ENCODE results near the gene CSF3.

CSF3 gene

DNA sequence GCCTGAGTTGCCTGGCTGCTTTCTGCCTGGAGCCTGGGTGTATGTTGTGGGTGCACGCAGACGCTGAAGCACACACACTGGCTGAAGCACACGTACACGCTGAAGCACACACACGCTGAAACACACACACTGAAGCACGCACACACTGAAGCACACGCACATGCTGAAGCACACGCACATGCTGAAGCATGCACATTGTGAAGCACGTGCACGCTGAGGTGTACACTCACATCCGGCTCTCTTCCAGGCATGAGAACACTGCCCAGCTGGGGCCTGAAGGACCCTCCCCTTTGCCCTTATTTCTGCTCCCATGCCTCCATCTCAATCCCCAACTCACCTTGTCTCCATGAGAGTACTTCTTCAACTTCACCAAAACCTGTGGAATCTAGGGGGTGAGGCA is 16.5 kb downstream of the CSF3 start:
- H3K4me1 ChIP-seq (ENCODE audit: control insufficient read depth in 5 of 5, insufficient read depth in 5 of 5, low read length in 5 of 5) = peaks cover 0 to 11% (median 8%) of the 10 kb centered on the region in 5 donors
- H3K27ac ChIP-seq (ENCODE audit: low read depth, low read length) = no peak overlapping the region
- peaks cover 0 to 84% (median 76%) of the 10 kb centered on the region in 5 donors for H3K36me3 ChIP-seq (ENCODE audit: control insufficient read depth in 5 of 5, insufficient read depth in 5 of 5, low read length in 5 of 5)
- H3K27me3 ChIP-seq (ENCODE audit: control insufficient read depth in 5 of 5, insufficient read depth in 4 of 5, low read length in 5 of 5) = no peaks in the 10 kb centered on the region
- H3K9me3 ChIP-seq (ENCODE audit: control insufficient read depth in 5 of 5, low read length in 5 of 5) = no peaks in the 10 kb centered on the region
- no peak overlapping the region for H3K4me3 ChIP-seq (ENCODE audit: low read depth in 1 of 5, low read length in 5 of 5)
- H3K9ac ChIP-seq (ENCODE audit: low read length in 5 of 5) = no peak overlapping the region

DNA sequence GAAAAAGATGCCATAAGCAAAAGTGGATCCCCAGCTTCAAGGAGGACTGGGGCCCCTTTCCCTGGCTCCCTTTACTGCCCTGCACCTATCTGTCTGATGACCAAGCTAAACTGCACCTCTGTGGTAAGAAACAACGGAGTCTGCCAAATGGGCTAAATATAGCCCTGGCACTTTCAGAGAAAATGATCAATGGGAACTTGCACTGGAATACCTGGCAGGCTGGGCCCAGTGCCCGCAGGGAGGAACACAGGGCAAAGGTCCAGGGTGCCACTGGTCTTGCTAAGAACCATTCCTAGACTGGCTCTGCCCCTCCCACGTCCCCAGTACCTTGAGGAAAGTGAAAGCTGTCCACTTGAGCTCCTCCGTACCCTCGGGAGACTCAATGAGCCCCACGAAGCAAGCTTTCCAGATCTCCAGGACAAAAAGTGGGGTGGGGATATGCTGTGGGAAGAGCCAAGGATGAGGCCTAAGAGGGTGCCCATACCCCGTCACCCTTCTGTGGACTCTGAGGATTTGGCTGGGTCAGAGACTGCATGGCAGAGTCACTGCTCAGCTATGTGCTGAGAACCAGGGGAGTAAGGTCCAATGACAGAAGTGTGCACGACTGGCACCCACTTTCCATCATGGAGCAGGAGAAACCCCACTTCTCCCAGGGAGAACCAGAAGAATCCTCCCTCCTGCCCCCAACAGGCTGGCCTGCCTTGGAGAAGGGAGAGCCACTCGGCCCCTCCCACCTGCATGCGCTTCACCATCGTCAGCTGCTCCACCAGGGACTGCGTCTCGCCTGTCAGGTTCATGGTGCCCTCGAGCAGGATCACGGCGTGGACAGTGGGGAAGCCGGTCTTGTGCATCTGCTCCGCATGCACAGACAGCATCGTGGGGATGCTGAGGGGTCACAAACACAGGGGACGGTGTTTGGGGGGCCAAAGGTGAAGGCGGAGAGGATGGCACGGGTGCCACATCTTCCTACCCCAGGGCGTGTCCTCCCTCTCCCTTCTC is 17.4 kb downstream of the CSF3 start:
- H3K36me3 ChIP-seq (ENCODE audit: control insufficient read depth in 5 of 5, insufficient read depth in 5 of 5, low read length in 5 of 5) = peaks cover 0 to 80% (median 74%) of the 10 kb centered on the region in 5 donors
- H3K27ac ChIP-seq (ENCODE audit: low read depth, low read length) = no peak overlapping the region
- peaks cover 0 to 9% (median 5%) of the 10 kb centered on the region in 5 donors for H3K4me1 ChIP-seq (ENCODE audit: control insufficient read depth in 5 of 5, insufficient read depth in 5 of 5, low read length in 5 of 5)
- no peak overlapping the region for H3K9ac ChIP-seq (ENCODE audit: low read length in 5 of 5)
- H3K9me3 ChIP-seq (ENCODE audit: control insufficient read depth in 5 of 5, low read length in 5 of 5) = no peaks in the 10 kb centered on the region
- no peak overlapping the region for H3K4me3 ChIP-seq (ENCODE audit: low read depth in 1 of 5, low read length in 5 of 5)
- H3K27me3 ChIP-seq (ENCODE audit: control insufficient read depth in 5 of 5, insufficient read depth in 4 of 5, low read length in 5 of 5) = no peaks in the 10 kb centered on the region

DNA sequence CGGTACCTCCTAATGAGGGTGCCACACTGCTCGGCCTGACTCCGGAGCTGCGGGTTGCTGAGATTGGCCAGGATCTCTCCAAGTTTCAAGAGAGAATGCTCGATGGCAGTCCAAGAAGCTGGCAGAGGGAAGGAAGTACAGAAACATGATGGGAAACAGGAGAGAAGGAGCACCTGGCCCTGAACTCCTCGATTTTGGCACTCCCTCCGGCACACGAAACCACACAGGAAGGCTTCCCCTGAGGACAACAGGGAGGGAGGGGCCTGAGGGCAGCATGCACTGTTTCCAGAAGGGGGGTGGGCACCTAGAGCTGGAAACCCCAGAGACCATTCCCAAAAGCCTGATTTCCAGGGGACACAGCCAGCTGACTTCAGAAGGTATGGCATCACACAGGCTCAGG is 18.1 kb downstream of the CSF3 start:
- peaks cover 0 to 9% (median 5%) of the 10 kb centered on the region in 5 donors for H3K4me1 ChIP-seq (ENCODE audit: control insufficient read depth in 5 of 5, insufficient read depth in 5 of 5, low read length in 5 of 5)
- peak overlapping the region in 1 of 5 donors; percentile 20 for H3K9ac ChIP-seq (ENCODE audit: low read length in 5 of 5)
- H3K27ac ChIP-seq (ENCODE audit: low read depth, low read length) = no peak overlapping the region
- H3K9me3 ChIP-seq (ENCODE audit: control insufficient read depth in 5 of 5, low read length in 5 of 5) = no peaks in the 10 kb centered on the region
- no peaks in the 10 kb centered on the region for H3K27me3 ChIP-seq (ENCODE audit: control insufficient read depth in 5 of 5, insufficient read depth in 4 of 5, low read length in 5 of 5)
- H3K4me3 ChIP-seq (ENCODE audit: low read depth in 1 of 5, low read length in 5 of 5) = no peak overlapping the region
- H3K36me3 ChIP-seq (ENCODE audit: control insufficient read depth in 5 of 5, insufficient read depth in 5 of 5, low read length in 5 of 5) = peaks cover 0 to 75% (median 69%) of the 10 kb centered on the region in 5 donors

DNA sequence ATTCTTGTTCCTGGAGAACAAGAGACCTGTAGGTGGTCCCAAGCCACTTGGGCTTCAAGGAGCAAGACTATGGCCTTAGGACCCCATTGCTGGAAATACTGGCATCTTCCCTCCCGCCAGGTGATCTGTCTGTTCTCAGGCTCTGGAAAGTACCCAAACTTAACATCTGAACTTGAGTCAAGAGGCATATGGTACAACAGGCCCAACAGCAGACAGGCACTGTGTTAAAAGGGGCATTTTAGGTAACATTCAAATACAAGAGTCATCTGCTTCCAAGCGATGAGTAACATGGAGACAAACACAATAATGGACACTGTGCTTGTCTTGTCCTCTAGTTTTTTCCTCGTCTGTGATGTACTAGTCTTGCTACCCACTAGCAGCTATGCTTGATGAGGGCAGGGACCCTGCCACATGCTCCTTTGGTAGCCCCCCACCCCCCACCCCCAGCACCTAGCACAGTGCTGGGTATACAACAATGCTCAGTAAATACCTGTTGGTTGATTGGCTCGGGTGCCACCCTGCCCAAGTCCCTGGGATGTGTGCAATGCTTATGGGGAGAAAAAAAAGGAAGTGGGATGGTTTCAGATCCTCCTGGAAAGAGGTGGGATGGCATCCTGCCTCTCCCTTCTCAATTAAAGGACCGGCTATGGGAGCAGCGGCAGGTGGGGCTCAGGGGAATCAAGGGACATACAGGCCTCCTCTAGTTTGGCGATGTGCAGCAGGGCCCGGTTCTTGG is 19.4 kb downstream of the CSF3 start:
- peaks cover 2 to 18% (median 10%) of the 10 kb centered on the region in 5 donors for H3K4me1 ChIP-seq (ENCODE audit: control insufficient read depth in 5 of 5, insufficient read depth in 5 of 5, low read length in 5 of 5)
- H3K36me3 ChIP-seq (ENCODE audit: control insufficient read depth in 5 of 5, insufficient read depth in 5 of 5, low read length in 5 of 5) = peaks cover 0 to 62% (median 57%) of the 10 kb centered on the region in 5 donors
- no peak overlapping the region for H3K27ac ChIP-seq (ENCODE audit: low read depth, low read length)
- H3K27me3 ChIP-seq (ENCODE audit: control insufficient read depth in 5 of 5, insufficient read depth in 4 of 5, low read length in 5 of 5) = no peaks in the 10 kb centered on the region
- no peak overlapping the region for H3K4me3 ChIP-seq (ENCODE audit: low read depth in 1 of 5, low read length in 5 of 5)
- H3K9ac ChIP-seq (ENCODE audit: low read length in 5 of 5) = peak overlapping the region in 1 of 5 donors; percentile 26
- no peaks in the 10 kb centered on the region for H3K9me3 ChIP-seq (ENCODE audit: control insufficient read depth in 5 of 5, low read length in 5 of 5)

DNA sequence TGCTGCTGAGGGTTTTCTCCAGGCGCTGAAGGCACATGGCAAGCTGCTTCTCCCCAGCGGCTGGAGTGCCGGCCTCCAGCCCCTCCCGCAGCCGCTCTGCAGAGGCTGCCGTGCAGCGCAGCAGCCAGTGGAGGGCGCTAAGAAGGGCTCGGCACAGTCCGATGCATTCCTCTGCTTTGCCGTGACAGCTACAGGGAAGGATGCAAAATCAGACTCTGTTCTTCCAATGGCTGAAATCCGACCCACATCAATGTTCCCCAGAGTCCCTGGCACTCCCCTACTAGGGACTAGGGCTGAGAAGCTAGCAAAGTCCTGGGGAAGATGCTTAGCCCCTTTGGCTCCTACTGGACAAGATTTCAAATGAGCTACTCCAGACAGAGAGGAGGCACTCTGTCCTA is 19.9 kb downstream of the CSF3 start:
- Histone ChIP-seq H3K27me3 (ENCODE audit: control insufficient read depth in 5 of 5, insufficient read depth in 4 of 5, low read length in 5 of 5) (no peaks in the 10 kb centered on the region), H3K4me1 (ENCODE audit: control insufficient read depth in 5 of 5, insufficient read depth in 5 of 5, low read length in 5 of 5) (peaks cover 2 to 18% (median 10%) of the 10 kb centered on the region in 5 donors), H3K4me3 (ENCODE audit: low read depth in 1 of 5, low read length in 5 of 5) (no peak overlapping the region), H3K9ac (ENCODE audit: low read length in 5 of 5) (peak overlapping the region in 1 of 5 donors; percentile 26), H3K36me3 (ENCODE audit: control insufficient read depth in 5 of 5, insufficient read depth in 5 of 5, low read length in 5 of 5) (peaks cover 0 to 56% (median 52%) of the 10 kb centered on the region in 5 donors), H3K9me3 (ENCODE audit: control insufficient read depth in 5 of 5, low read length in 5 of 5) (no peaks in the 10 kb centered on the region), H3K27ac (ENCODE audit: low read depth, low read length) (no peak overlapping the region)

DNA sequence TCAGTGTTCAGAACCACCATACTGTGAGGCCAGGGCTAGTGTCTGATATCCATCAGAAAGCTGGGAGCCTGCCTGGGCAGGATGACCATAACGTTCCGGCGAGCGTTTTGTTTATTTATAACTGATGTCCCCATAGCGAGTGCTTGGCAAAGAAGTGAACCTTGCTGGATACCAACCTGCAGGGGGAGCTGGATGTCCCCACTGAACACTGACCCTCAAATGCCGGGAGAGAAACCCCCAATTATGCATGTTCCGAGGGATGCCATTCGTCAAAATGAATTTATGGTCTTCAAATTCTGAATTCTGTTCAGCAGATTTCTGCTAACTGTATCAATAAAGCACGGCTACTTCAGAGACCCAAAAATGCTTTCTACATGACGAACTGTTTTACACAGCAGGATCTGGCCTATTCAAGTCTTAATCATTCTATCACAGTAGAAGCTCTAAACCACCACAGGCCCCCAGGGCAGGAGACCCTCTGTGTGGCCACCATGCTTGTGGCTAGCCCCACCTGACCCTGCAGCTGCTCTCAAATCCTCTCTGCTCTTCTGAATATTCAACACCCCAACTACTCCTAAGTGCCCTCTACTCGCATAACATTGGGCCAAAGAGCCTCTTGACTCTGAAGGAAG is 23.8 kb downstream of the CSF3 start:
- peaks cover 2 to 13% (median 9%) of the 10 kb centered on the region in 5 donors for H3K4me1 ChIP-seq (ENCODE audit: control insufficient read depth in 5 of 5, insufficient read depth in 5 of 5, low read length in 5 of 5)
- H3K4me3 ChIP-seq (ENCODE audit: low read depth in 1 of 5, low read length in 5 of 5) = no peak overlapping the region
- no peaks in the 10 kb centered on the region for H3K27me3 ChIP-seq (ENCODE audit: control insufficient read depth in 5 of 5, insufficient read depth in 4 of 5, low read length in 5 of 5)
- H3K36me3 ChIP-seq (ENCODE audit: control insufficient read depth in 5 of 5, insufficient read depth in 5 of 5, low read length in 5 of 5) = peaks cover 0 to 27% (median 20%) of the 10 kb centered on the region in 5 donors
- H3K27ac ChIP-seq (ENCODE audit: low read depth, low read length) = peak overlapping the region; percentile 17
- H3K9ac ChIP-seq (ENCODE audit: low read length in 5 of 5) = no peak overlapping the region
- no peaks in the 10 kb centered on the region for H3K9me3 ChIP-seq (ENCODE audit: control insufficient read depth in 5 of 5, low read length in 5 of 5)

DNA sequence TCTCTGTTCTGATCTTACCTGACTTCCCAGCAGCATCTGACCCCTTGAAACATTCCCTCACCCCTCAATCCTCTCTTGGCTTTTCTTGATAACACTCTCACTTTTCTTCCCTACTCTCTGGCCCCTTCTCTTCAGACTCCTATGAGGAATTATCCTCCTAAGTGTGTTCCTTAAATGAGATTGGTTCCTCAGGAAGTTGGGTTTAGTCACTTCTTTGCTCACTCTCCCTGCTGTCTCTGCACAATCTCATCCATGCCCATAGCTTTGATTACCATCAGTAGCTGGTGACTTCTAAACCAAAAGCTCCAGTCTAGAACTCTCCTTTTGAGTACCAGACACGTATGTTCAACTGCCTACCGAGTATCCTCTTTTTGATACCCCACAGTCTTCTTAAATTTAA is 26.0 kb downstream of the CSF3 start:
- no peaks in the 10 kb centered on the region for H3K27me3 ChIP-seq (ENCODE audit: control insufficient read depth in 5 of 5, insufficient read depth in 4 of 5, low read length in 5 of 5)

DNA sequence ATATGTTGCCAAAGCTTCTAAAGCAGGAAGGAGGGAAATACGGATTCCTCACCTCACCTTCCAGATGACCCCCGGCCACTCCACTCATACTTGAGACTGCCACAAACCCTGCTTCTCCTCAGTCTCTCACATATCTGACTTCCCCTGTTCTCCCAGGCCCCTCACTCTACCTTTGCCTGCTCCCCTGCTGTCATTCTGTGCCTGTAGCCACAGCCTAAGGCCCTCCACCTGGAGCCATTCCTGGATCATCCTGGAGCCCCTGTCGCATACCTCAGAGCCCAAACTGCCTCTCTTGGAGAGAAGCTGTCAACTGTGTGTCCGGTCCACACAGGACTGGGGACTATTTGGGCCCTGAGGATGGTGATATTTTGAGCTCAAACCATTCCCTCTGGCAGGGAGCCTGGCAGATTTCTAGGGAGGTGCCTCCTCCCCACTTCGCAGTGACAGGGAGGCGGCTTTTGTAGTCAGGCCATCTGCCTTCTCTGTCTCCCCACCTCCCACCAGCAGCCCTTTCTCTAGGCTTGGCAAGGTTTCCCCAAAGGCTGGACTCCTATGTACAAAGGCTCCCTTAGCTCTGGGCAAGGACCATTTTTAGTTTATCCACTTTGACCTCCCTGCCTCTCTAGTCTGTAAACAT is 41.3 kb downstream of the CSF3 start:
- Histone ChIP-seq H3K36me3 (ENCODE audit: control insufficient read depth in 5 of 5, insufficient read depth in 5 of 5, low read length in 5 of 5) (peaks cover 0 to 16% (median 3%) of the 10 kb centered on the region in 5 donors), H3K4me3 (ENCODE audit: low read depth in 1 of 5, low read length in 5 of 5) (no peak overlapping the region), H3K9me3 (ENCODE audit: control insufficient read depth in 5 of 5, low read length in 5 of 5) (no peaks in the 10 kb centered on the region), H3K27me3 (ENCODE audit: control insufficient read depth in 5 of 5, insufficient read depth in 4 of 5, low read length in 5 of 5) (no peaks in the 10 kb centered on the region), H3K9ac (ENCODE audit: low read length in 5 of 5) (no peak overlapping the region), H3K27ac (ENCODE audit: low read depth, low read length) (no peak overlapping the region), H3K4me1 (ENCODE audit: control insufficient read depth in 5 of 5, insufficient read depth in 5 of 5, low read length in 5 of 5) (peaks cover 5 to 34% (median 30%) of the 10 kb centered on the region in 5 donors)

More for the DNA sequence above, 26.0 kb downstream of the CSF3 start:
- Histone ChIP-seq H3K9me3 (ENCODE audit: control insufficient read depth in 5 of 5, low read length in 5 of 5) (no peaks in the 10 kb centered on the region), H3K4me3 (ENCODE audit: low read depth in 1 of 5, low read length in 5 of 5) (no peak overlapping the region), H3K9ac (ENCODE audit: low read length in 5 of 5) (peak overlapping the region in 1 of 5 donors; percentile 23), H3K4me1 (ENCODE audit: control insufficient read depth in 5 of 5, insufficient read depth in 5 of 5, low read length in 5 of 5) (peaks cover 2 to 10% (median 7%) of the 10 kb centered on the region in 5 donors), H3K36me3 (ENCODE audit: control insufficient read depth in 5 of 5, insufficient read depth in 5 of 5, low read length in 5 of 5) (peaks cover 0 to 13% (median 3%) of the 10 kb centered on the region in 5 donors), H3K27ac (ENCODE audit: low read depth, low read length) (no peak overlapping the region)

DNA sequence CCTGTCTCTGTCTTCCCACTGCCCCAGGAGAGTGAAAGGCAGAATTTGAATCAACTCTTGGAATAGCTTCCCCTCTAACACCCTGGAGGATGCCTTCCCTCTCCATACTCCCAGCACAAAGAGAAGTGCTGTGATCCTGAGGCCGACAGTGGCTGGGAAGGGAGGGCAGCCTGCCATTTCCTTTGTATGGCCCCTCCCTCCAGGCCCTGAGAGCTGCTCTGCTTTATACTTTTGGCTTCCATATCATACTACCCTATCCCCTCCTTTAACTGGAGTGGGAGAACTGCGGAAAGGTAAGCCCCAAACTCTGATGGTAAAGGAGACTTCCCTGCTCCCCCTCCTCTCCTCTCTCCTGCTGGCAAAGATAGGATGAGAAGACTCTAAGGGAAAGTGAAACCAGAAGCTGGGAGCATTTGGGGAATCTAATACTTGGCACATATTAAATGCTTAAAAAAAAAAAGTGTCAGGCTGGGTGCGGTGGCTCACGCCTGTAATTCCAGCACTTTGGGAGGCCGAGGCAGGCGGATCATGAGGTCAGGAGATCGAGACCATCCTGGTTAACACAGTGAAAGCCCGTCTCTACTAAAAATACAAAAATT is 43.0 kb downstream of the CSF3 start:
- H3K4me3 ChIP-seq (ENCODE audit: low read depth in 1 of 5, low read length in 5 of 5) = peak overlapping the region in 4 of 5 donors; percentile 3 to 51 (median 38)
- H3K27ac ChIP-seq (ENCODE audit: low read depth, low read length) = peak overlapping the region; percentile 69
- H3K4me1 ChIP-seq (ENCODE audit: control insufficient read depth in 5 of 5, insufficient read depth in 5 of 5, low read length in 5 of 5) = peaks cover 5 to 37% (median 34%) of the 10 kb centered on the region in 5 donors
- H3K9me3 ChIP-seq (ENCODE audit: control insufficient read depth in 5 of 5, low read length in 5 of 5) = no peaks in the 10 kb centered on the region
- no peaks in the 10 kb centered on the region for H3K36me3 ChIP-seq (ENCODE audit: control insufficient read depth in 5 of 5, insufficient read depth in 5 of 5, low read length in 5 of 5)
- peak overlapping the region in 3 of 5 donors; percentile 15 to 68 (median 26) for H3K9ac ChIP-seq (ENCODE audit: low read length in 5 of 5)
- H3K27me3 ChIP-seq (ENCODE audit: control insufficient read depth in 5 of 5, insufficient read depth in 4 of 5, low read length in 5 of 5) = no peaks in the 10 kb centered on the region

Measured in subcutaneous abdominal adipose tissue (tissue), 5 donors.